PC-3 (cell line): ENCODE data around the gene BCR. TPM values are rescaled to one million over a fixed set of nuclear protein-coding genes. Genes with fewer than 3 reads are reported as not detected.

Experiments
- ATAC-seq: fragments of 200-7000 bp; cut with Tn5 transposase; 2 replicates; pipeline ENCODE4 v1.9.1; 2020; ENCODE audit warnings: mild to moderate bottlenecking, moderate library complexity
- BruUV-seq: library from RNA; stranded (reverse); fragments of 400-500 nt; replicated peaks from 2 replicates; lab custom pipeline; 2021; lab: Mats Ljungman, UMichigan
- CTCF ChIA-PET: fragments of 300-600 bp; sonication (Branson Sonifier 250); formaldehyde crosslinking; loops from one replicate; lab custom pipeline; 2022; ENCODE audit warnings: antibody characterized with exemption; lab: Charles Lee
- POLR2A ChIA-PET: fragments of 300-600 bp; sonication (Branson Sonifier 250); formaldehyde crosslinking; loops from one replicate; lab custom pipeline; 2022; ENCODE audit warnings: antibody characterized with exemption; ENCODE audit not compliant: unreplicated experiment; lab: Charles Lee
- DNase-seq: peaks from one replicate; pipeline ENCODE4 v3.0.0-alpha.2; 2015
- H2AFZ ChIP-seq: fragments of 300-600 bp; sonication (generic); 2 replicates; pipeline ENCODE4 v1.6.0; 2016; ENCODE audit warnings: antibody characterized with exemption, low read length
- H3F3A ChIP-seq: fragments of 300-600 bp; sonication (generic); one replicate; pipeline ENCODE4 v1.6.0; 2017; ENCODE audit warnings: antibody characterized with exemption, low read length, control low read depth, mild to moderate bottlenecking; ENCODE audit not compliant: unreplicated experiment
- H3K27ac ChIP-seq: fragments of 300-600 bp; sonication (generic); 2 replicates; pipeline ENCODE4 v1.5.1; 2016; ENCODE audit warnings: mild to moderate bottlenecking, low read length
- H3K27me3 ChIP-seq: fragments of 300-600 bp; sonication (generic); 2 replicates; pipeline ENCODE4 v1.6.1; 2016; ENCODE audit warnings: low read length, mixed read lengths
- H3K36me3 ChIP-seq: fragments of 300-600 bp; sonication (generic); 2 replicates; pipeline ENCODE4 v1.6.1; 2016; ENCODE audit warnings: low read depth, mixed run types, low read length, mixed read lengths
- H3K4me1 ChIP-seq: fragments of 300-600 bp; sonication (generic); 2 replicates; pipeline ENCODE4 v1.5.1; 2016; ENCODE audit warnings: low read length; ENCODE audit not compliant: insufficient read depth
- H3K4me2 ChIP-seq: fragments of 300-600 bp; sonication (generic); 2 replicates; pipeline ENCODE4 v1.6.0; 2016; ENCODE audit warnings: low read length
- H3K4me3 ChIP-seq: fragments of 300-600 bp; sonication (generic); 2 replicates; pipeline ENCODE4 v1.5.1; 2016; ENCODE audit warnings: mild to moderate bottlenecking, low read length, mixed read lengths
- H3K79me2 ChIP-seq: fragments of 300-600 bp; sonication (generic); 2 replicates; pipeline ENCODE4 v1.6.1; 2017; ENCODE audit warnings: low read length, mixed read lengths
- H3K9ac ChIP-seq: fragments of 300-600 bp; sonication (generic); 2 replicates; pipeline ENCODE4 v1.6.0; 2016; ENCODE audit warnings: mild to moderate bottlenecking, low read length
- H3K9me2 ChIP-seq: fragments of 300-600 bp; sonication (generic); replicated peaks from 2 replicates; pipeline ENCODE4 v1.6.1; 2016; ENCODE audit warnings: mixed run types, low read length, mixed read lengths
- H3K9me3 ChIP-seq: fragments of 300-600 bp; sonication (generic); 2 replicates; pipeline ENCODE4 v1.6.1; 2016; ENCODE audit warnings: low read length, mixed read lengths
- H4K20me1 ChIP-seq: fragments of 300-600 bp; sonication (generic); 2 replicates; pipeline ENCODE4 v1.6.1; 2016; ENCODE audit warnings: low read length, mixed read lengths
- CTCF ChIP-seq: fragments of 300-600 bp; sonication (generic); conservative IDR thresholded peaks from 2 replicates; pipeline ENCODE4 v1.5.1; 2017; ENCODE audit warnings: antibody characterized with exemption, low read depth, mild to moderate bottlenecking, low read length
- EZH2 ChIP-seq: fragments of 300-600 bp; sonication (generic); IDR thresholded peaks from one replicate; pipeline ENCODE4 v1.6.1; 2017; ENCODE audit warnings: antibody characterized with exemption, mild to moderate bottlenecking, low read length; ENCODE audit not compliant: unreplicated experiment
- EZH2phosphoT487 ChIP-seq: fragments of 300-600 bp; sonication (generic); IDR thresholded peaks from 2 replicates; pipeline ENCODE4 v1.6.1; 2018; ENCODE audit warnings: mild to moderate bottlenecking, antibody characterized with exemption, low read length, borderline replicate concordance
- intact Hi-C: fragments of 100-400 bp; cut with micrococcal nuclease; formaldehyde crosslinking; loops from 2 replicates; pipeline ENCODE4 v1.9.0; 2023
- total RNA-seq: library from RNA; depleted of rRNA; stranded (reverse); fragments of >200 nt; gene quantifications from 2 replicates; pipeline ENCODE4 v1.2.3, GENCODE V29; 2014

BCR gene
- total RNA-seq, 1 experiment from 2014 or later, result 36.8 TPM

- Histone ChIP-seq H3K27me3 (no peaks in the 10 kb centered on the region), H4K20me1 (peaks cover 36% of the 10 kb centered on the region), H3K79me2 (peaks cover 57% of the 10 kb centered on the region), H3K4me1 (peaks cover 38% of the 10 kb centered on the region), H3K9me3 (no peaks in the 10 kb centered on the region), H3K27ac (no peak overlapping the region), H2AFZ (no peak overlapping the region), H3K9ac (peak overlapping the region; percentile 58; the same call in 1 of the 2 replicates), H3K4me3 (peak overlapping the region; percentile 74), H3F3A (no peaks in the 10 kb centered on the region), H3K36me3 (no peaks in the 10 kb centered on the region), H3K4me2 (peak overlapping the region; percentile 88), H3K9me2 (no peaks in the 10 kb centered on the region)
- DNase-seq (no peak), ATAC-seq (no peak)
- intact Hi-C loops, result loop anchor here (2.0 kb wide), 1 partner anchor 45 kb away; no protein-coding TSS in a partner anchor
- ChIA-PET POLR2A (no interaction called here), CTCF (interaction anchor here (1.0 kb wide), 1 partner anchor 97 kb away, joined by 3 read pairs; no protein-coding TSS in a partner anchor)
- TF ChIP-seq EZH2phosphoT487 (no peak), CTCF (no peak), EZH2 (no peak)
- no TSS peak for BruUV-seq
These were observed 1.5 kb downstream of the BCR start for GRCh38 chr22:23181721-23182308.

GRCh38 chr22:23182309-23183060 lies 2.2 kb downstream of the BCR start:
- no peaks in the 10 kb centered on the region for H3K9me2 ChIP-seq
- no peaks in the 10 kb centered on the region for H3K27me3 ChIP-seq
- H3K36me3 ChIP-seq, result no peaks in the 10 kb centered on the region
- ATAC-seq (peak; percentile 45), DNase-seq (peak; percentile 72)
- intact Hi-C loops, result loop anchor here (2.0 kb wide), 1 partner anchor 44 kb away; no protein-coding TSS in a partner anchor
- H3K79me2 ChIP-seq, result peaks cover 64% of the 10 kb centered on the region
- CTCF ChIA-PET, result interaction anchor here (1.0 to 1.6 kb wide), 2 partner anchors 96 to 99 kb away, joined by 3 to 6 read pairs; no protein-coding TSS in a partner anchor
- no peak overlapping the region for H2AFZ ChIP-seq
- TSS peak; percentile 46 for BruUV-seq
- H3K4me3 ChIP-seq, result peak overlapping the region; percentile 74
- peak overlapping the region; percentile 88 for H3K4me2 ChIP-seq
- peak overlapping the region; percentile 8; the same call in 1 of the 2 replicates for H3K27ac ChIP-seq
- peaks cover 37% of the 10 kb centered on the region for H4K20me1 ChIP-seq
- TF ChIP-seq EZH2 (no peak), CTCF (no peak), EZH2phosphoT487 (no peak)
- H3K9me3 ChIP-seq, result no peaks in the 10 kb centered on the region
- peaks cover 38% of the 10 kb centered on the region for H3K4me1 ChIP-seq
- H3F3A ChIP-seq, result no peaks in the 10 kb centered on the region
- POLR2A ChIA-PET, result interaction anchor here (1.0 kb wide), 1 partner anchor 99 kb away, joined by 3 read pairs; no protein-coding TSS in a partner anchor
- H3K9ac ChIP-seq, result peak overlapping the region; percentile 58
